ENCODE data around the gene TCERG1L. TPM values are rescaled to one million over a fixed set of nuclear protein-coding genes. Genes with fewer than 3 reads are reported as not detected.

TCERG1L gene
- total and polyA plus RNA-seq, 9 of the 15 experiments (the other 6 are each of a cell fraction or from before 2014, with no cell fraction given): not detected

- ATAC-seq: no peak
- Histone ChIP-seq H3K9ac (ENCODE audit: insufficient read depth in 1 of 2, low read depth in 2 of 2, low read length in 2 of 2) (no peak overlapping the region), H3K9me3 (replicated peaks; ENCODE audit: control insufficient read depth, insufficient read depth, low read depth, low read length) (no peaks in the 10 kb centered on the region), H3K4me2 (ENCODE audit: insufficient read depth, low read length) (no peak overlapping the region), H3K4me3 (no peak overlapping the region), H3K9me1 (ENCODE audit: control insufficient read depth, insufficient read depth, low read length) (no peaks in the 10 kb centered on the region), H3K27ac (ENCODE audit: extremely low read depth, low read depth, low read length) (no peak overlapping the region), H3K79me2 (ENCODE audit: control insufficient read depth, insufficient read depth, low read length) (no peaks in the 10 kb centered on the region), H2AFZ (ENCODE audit: low read depth, low read length) (no peak overlapping the region), H3K27me3 (ENCODE audit: control insufficient read depth in 2 of 2, insufficient read depth in 2 of 2, low read length in 2 of 2) (peaks cover 0 to 27% of the 10 kb centered on the region in 2 experiments; a peak in 2 of 5 replicates), H3K4me1 (replicated peaks in 1 of 2; ENCODE audit: control insufficient read depth in 2 of 2, insufficient read depth in 2 of 2, low read length in 2 of 2) (no peaks in the 10 kb centered on the region), H3K36me3 (ENCODE audit: control insufficient read depth, insufficient read depth, low read length) (no peaks in the 10 kb centered on the region), H4K20me1 (replicated peaks; ENCODE audit: control insufficient read depth, insufficient read depth, low read length) (no peaks in the 10 kb centered on the region)
- no peak for FAIRE-seq
- ChIA-PET POLR2A (interaction anchor here (0.6 kb wide), 1 partner anchor 359 kb away, joined by 3 read pairs; no protein-coding TSS in a partner anchor), CTCF (ENCODE audit: low intra/inter-chr PET ratio) (no interaction called here)
- BruUV-seq (replicated peaks): no TSS peak
- no peak for DNase-seq (ENCODE audit: extremely low read depth in 1 of 4, low spot score in 3 of 4)
- intact Hi-C loops (cut with micrococcal nuclease): no loop called here
- 1% methylated on average over 8 of the region's 8 CpGs for WGBS (ENCODE audit: insufficient coverage, low coverage, missing lambda C conversion rate)
- TF ChIP-seq ZNF766 (CRISPR knock-in tag; conservative IDR thresholded peaks at IDR 0.05): no peak
- TF ChIP-seq NR3C1 (CRISPR knock-in tag; IDR thresholded peaks at IDR 0.05): no peak
- TF ChIP-seq ZSCAN29 (IDR thresholded peaks at IDR 0.05): no peak
- no peak for TF ChIP-seq MAZ (CRISPR knock-in tag; conservative IDR thresholded peaks at IDR 0.05 in 1 of 2, IDR thresholded peaks at IDR 0.05 in 1 of 2)
- in situ Hi-C loops (cut with MboI): no loop called here
These were observed 150.4 kb downstream of the TCERG1L start for GRCh38 chr10:131161087-131161486.

- DNase-seq (ENCODE audit: extremely low read depth in 1 of 4, low spot score in 3 of 4) (no peak), ATAC-seq (no peak), FAIRE-seq (no peak)
- Histone ChIP-seq H3K79me2 (ENCODE audit: control insufficient read depth, insufficient read depth, low read length) (no peaks in the 10 kb centered on the region), H2AFZ (ENCODE audit: low read depth, low read length) (no peak overlapping the region), H3K9me3 (replicated peaks; ENCODE audit: control insufficient read depth, insufficient read depth, low read depth, low read length) (no peaks in the 10 kb centered on the region), H3K9ac (ENCODE audit: insufficient read depth in 1 of 2, low read depth in 2 of 2, low read length in 2 of 2) (no peak overlapping the region), H3K36me3 (ENCODE audit: control insufficient read depth, insufficient read depth, low read length) (no peaks in the 10 kb centered on the region), H3K4me2 (ENCODE audit: insufficient read depth, low read length) (no peak overlapping the region), H4K20me1 (replicated peaks; ENCODE audit: control insufficient read depth, insufficient read depth, low read length) (no peaks in the 10 kb centered on the region), H3K27ac (ENCODE audit: extremely low read depth, low read depth, low read length) (no peak overlapping the region), H3K9me1 (ENCODE audit: control insufficient read depth, insufficient read depth, low read length) (no peaks in the 10 kb centered on the region), H3K4me1 (replicated peaks in 1 of 2; ENCODE audit: control insufficient read depth in 2 of 2, insufficient read depth in 2 of 2, low read length in 2 of 2) (no peaks in the 10 kb centered on the region), H3K4me3 (no peak overlapping the region), H3K27me3 (ENCODE audit: control insufficient read depth in 2 of 2, insufficient read depth in 2 of 2, low read length in 2 of 2) (peaks cover 3 to 30% of the 10 kb centered on the region in 2 experiments; a peak in 3 of 5 replicates)
- ChIA-PET CTCF (ENCODE audit: low intra/inter-chr PET ratio) (no interaction called here), POLR2A (interaction anchor here (0.6 kb wide), 2 partner anchors 360 to 590 kb away, joined by 3 to 4 read pairs; no protein-coding TSS in a partner anchor)
- intact Hi-C loops (cut with micrococcal nuclease) (no loop called here), in situ Hi-C loops (cut with MboI) (no loop called here)
- no TSS peak for BruUV-seq (replicated peaks)
- WGBS (ENCODE audit: insufficient coverage, low coverage, missing lambda C conversion rate): 0% methylated on average over 7 of the region's 19 CpGs
- TF ChIP-seq, protein P1, sequence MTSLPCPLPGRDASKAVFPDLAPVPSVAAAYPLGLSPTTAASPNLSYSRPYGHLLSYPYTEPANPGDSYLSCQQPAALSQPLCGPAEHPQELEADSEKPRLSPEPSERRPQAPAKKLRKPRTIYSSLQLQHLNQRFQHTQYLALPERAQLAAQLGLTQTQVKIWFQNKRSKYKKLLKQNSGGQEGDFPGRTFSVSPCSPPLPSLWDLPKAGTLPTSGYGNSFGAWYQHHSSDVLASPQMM (CRISPR knock-in tag; IDR thresholded peaks at IDR 0.05): no peak
- TF ChIP-seq TCFL5 (CRISPR knock-in tag; conservative IDR thresholded peaks at IDR 0.05) (no peak), MBD2 (IDR thresholded peaks at IDR 0.05; ENCODE audit: borderline replicate concordance, low read depth) (no peak), MYNN (IDR thresholded peaks at IDR 0.05) (no peak), MYNN (CRISPR knock-in tag; IDR thresholded peaks at IDR 0.05) (no peak), HSF4 (CRISPR knock-in tag; IDR thresholded peaks at IDR 0.05; ENCODE audit: borderline replicate concordance) (no peak), C11orf30 (IDR thresholded peaks at IDR 0.05; ENCODE audit: low read depth) (no peak), ZNF778 (CRISPR knock-in tag; IDR thresholded peaks at IDR 0.05) (no peak), IRF9 (tag; IDR thresholded peaks at IDR 0.05) (no peak), SMC3 (conservative IDR thresholded peaks at IDR 0.05; ENCODE audit: insufficient read depth, low read depth, low read length) (no peak)
- TF ChIP-seq, protein P2, sequence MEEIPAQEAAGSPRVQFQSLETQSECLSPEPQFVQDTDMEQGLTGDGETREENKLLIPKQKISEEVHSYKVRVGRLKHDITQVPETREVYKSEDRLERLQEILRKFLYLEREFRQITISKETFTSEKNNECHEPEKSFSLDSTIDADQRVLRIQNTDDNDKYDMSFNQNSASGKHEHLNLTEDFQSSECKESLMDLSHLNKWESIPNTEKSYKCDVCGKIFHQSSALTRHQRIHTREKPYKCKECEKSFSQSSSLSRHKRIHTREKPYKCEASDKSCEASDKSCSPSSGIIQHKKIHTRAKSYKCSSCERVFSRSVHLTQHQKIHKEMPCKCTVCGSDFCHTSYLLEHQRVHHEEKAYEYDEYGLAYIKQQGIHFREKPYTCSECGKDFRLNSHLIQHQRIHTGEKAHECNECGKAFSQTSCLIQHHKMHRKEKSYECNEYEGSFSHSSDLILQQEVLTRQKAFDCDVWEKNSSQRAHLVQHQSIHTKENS (CRISPR knock-in tag; IDR thresholded peaks at IDR 0.05): no peak
These were observed 151.2 kb downstream of the TCERG1L start for GRCh38 chr10:131160219-131160875.
